NOMO-1 treated with dmso at 0.1 percent for 144 hours (cell line): ENCODE measurements around the gene PHGDH.
"Not testable (repeated sequence)": the region's sequence is repeated elsewhere in the genome, so short reads cannot be mapped to it uniquely, and the experiment has no call there.

Source experiments
- DNase-seq: peaks from one replicate; lab custom pipeline; 2025; ENCODE audit not compliant: unreplicated experiment; lab: John Stamatoyannopoulos, UW

The PHGDH gene

GRCh38 chr1:119784191-119784781 is 72.6 kb downstream of the PHGDH start:
- peak; percentile 14 for DNase-seq

- DNase-seq: not testable (repeated sequence)
Measured at GRCh38 chr1:119786046-119786445, 74.3 kb downstream of the PHGDH start.

- not testable (repeated sequence) for DNase-seq
Measured at GRCh38 chr1:119786473-119787050, 74.8 kb downstream of the PHGDH start.

GRCh38 chr1:119787776-119788175 is 76.0 kb downstream of the PHGDH start:
- peak; percentile 71 for DNase-seq

- no peak for DNase-seq
Measured at GRCh38 chr1:119790451-119791198, 78.9 kb downstream of the PHGDH start.

- DNase-seq: no peak
Measured at GRCh38 chr1:119791377-119791776, 79.6 kb downstream of the PHGDH start.
